Tibial nerve (tissue), 4 donors: ENCODE data around the gene BRINP3. TPM values are rescaled to one million over a fixed set of nuclear protein-coding genes. Genes with fewer than 3 reads are reported as not detected.
"Not testable (repeated sequence)": the region's sequence is repeated elsewhere in the genome, so short reads cannot be mapped to it uniquely, and the experiment has no call there.

Experiments used
- DNase-seq, 2 donors: peaks; one replicate each; pipeline ENCODE4 v3.0.0-alpha.2; 2019; ENCODE audit warnings: low spot score in 2 of 2
- H3K27ac ChIP-seq, 4 donors: fragments of 200-600 bp; sonication (generic) in 3 of 4; one replicate each; pipeline ENCODE4 v1.5.1; 2017 to 2019; ENCODE audit warnings: mild to moderate bottlenecking in 1 of 4
- H3K27me3 ChIP-seq, 2 donors: fragments of 200-600 bp; sonication (generic) in 1 of 2; one replicate each; pipeline versions ENCODE4 v1.5.1 to v1.6.0; 2017 to 2019
- H3K36me3 ChIP-seq, 3 donors: fragments of 200-600 bp; sonication (generic); one replicate each; pipeline ENCODE4 v1.5.1; 2018 to 2019
- H3K4me1 ChIP-seq, 4 donors: fragments of 200-600 bp; sonication (generic) in 3 of 4; one replicate each; pipeline ENCODE4 v1.5.1; 2017 to 2019
- H3K4me3 ChIP-seq, 4 donors: fragments of 200-600 bp; sonication (generic) in 3 of 4; one replicate each; pipeline ENCODE4 v1.5.1; 2017 to 2019; ENCODE audit warnings: mild to moderate bottlenecking in 1 of 4, moderate library complexity in 1 of 4
- H3K9me3 ChIP-seq, 4 donors: fragments of 200-600 bp; sonication (generic) in 3 of 4; one replicate each; pipeline ENCODE4 v1.5.1; 2017 to 2019
- CTCF ChIP-seq, 5 experiments: fragments of 200-600 bp in 3 of 5; fragments of 450-650 bp in 2 of 5; sonication (generic) in 3 of 5; IDR thresholded peaks; one replicate each; pipeline ENCODE4 v1.5.1; 2016 to 2019; ENCODE audit warnings: antibody characterized with exemption in 5 of 5, mild to moderate bottlenecking in 3 of 5, moderate library complexity in 2 of 5
- EP300 ChIP-seq, 2 donors: sonication (generic); formaldehyde crosslinking; IDR thresholded peaks; one replicate each; pipeline ENCODE4 v1.6.1; 2017; ENCODE audit warnings: antibody characterized with exemption in 2 of 2, mild to moderate bottlenecking in 1 of 2
- POLR2A ChIP-seq, 2 donors: fragments of 450-650 bp; IDR thresholded peaks; one replicate each; pipeline ENCODE4 v1.6.1; 2017; ENCODE audit warnings: antibody characterized with exemption in 2 of 2, mild to moderate bottlenecking in 2 of 2, moderate library complexity in 2 of 2
- WGBS, 2 donors: methylation state at CpG; one replicate each; pipeline ENCODE4 v1.1.5; 2018; 5-methylcytosine and 5-hydroxymethylcytosine counted together
- total RNA-seq, 4 donors: library from RNA; depleted of rRNA; stranded (reverse); fragments of >200 nt; gene quantifications; one replicate each; pipeline ENCODE4 v1.1.0, GENCODE V29; 2016

The BRINP3 gene
- total RNA-seq, 4 donors from 2014 or later = 0.20 to 0.21 TPM; not detected in 2

DNA sequence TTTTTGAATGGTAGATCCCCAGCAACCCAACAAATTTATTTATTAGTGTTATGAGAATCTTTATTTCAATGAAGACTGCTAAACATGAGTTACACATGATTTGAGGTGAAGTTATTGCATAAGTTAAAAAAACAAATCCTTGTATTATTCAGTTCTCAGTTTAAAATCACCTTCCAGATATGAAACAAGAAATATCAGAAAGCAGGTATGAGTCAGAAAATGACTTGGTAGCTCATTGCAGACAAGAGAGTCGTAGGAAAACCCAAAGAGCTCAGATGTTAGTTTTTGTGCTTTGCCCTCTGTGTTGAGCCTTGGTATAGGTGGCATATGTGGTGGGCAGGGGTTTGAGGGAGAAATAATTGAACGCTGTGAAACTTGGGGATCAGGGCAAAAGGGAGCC is 339.4 kb downstream of the BRINP3 start:
- H3K27ac ChIP-seq = no peak overlapping the region
- whole genome bisulfite sequencing, 2 donors = 96 to 97% methylated on average over 2 of the region's 2 CpGs
- H3K27me3 ChIP-seq = no peaks in the 10 kb centered on the region
- TF ChIP-seq EP300 (IDR thresholded peaks at IDR 0.05) = no peak
- no peak for TF ChIP-seq CTCF (IDR thresholded peaks at IDR 0.05)
- H3K4me3 ChIP-seq = no peak overlapping the region
- no peaks in the 10 kb centered on the region for H3K4me1 ChIP-seq
- no peaks in the 10 kb centered on the region for H3K36me3 ChIP-seq
- H3K9me3 ChIP-seq = no peaks in the 10 kb centered on the region
- no peak for DNase-seq

DNA sequence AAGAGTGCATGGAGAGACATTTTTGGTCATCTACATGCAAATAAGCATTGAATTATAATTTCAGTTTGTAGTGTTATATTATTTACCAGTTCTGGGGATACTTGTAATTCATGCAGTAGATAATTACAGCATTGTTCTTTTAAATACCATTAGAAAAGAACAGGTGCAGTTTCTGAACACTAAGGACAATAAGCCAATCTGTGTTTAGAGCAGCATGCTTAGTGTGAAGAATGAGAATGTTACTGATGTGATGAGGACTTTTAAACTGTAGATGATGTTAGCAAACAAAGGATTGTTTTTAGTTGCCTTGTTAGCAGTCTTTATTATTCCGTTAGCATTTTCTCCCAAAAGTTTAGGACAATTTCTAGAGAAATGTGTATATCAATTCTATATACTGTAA is 348.3 kb downstream of the BRINP3 start:
- no peak for DNase-seq
- Histone ChIP-seq H3K9me3 (no peaks in the 10 kb centered on the region), H3K27ac (no peak overlapping the region), H3K4me1 (no peaks in the 10 kb centered on the region), H3K4me3 (no peak overlapping the region), H3K36me3 (no peaks in the 10 kb centered on the region), H3K27me3 (no peaks in the 10 kb centered on the region)
- TF ChIP-seq EP300 (IDR thresholded peaks at IDR 0.05) = no peak
- no peak for TF ChIP-seq POLR2A (IDR thresholded peaks at IDR 0.05)
- TF ChIP-seq CTCF (IDR thresholded peaks at IDR 0.05) = no peak
- WGBS, 2 donors = 47% methylated on average over 1 of the region's 1 CpG

- no peaks in the 10 kb centered on the region for H3K4me1 ChIP-seq
- no peak for DNase-seq
- no peak overlapping the region for H3K27ac ChIP-seq
- 92 to 94% methylated on average over 2 of the region's 2 CpGs for WGBS, 2 donors
- H3K36me3 ChIP-seq = no peaks in the 10 kb centered on the region
- no peaks in the 10 kb centered on the region for H3K27me3 ChIP-seq
- no peak overlapping the region for H3K4me3 ChIP-seq
- no peak for TF ChIP-seq POLR2A (IDR thresholded peaks at IDR 0.05)
- no peak for TF ChIP-seq CTCF (IDR thresholded peaks at IDR 0.05)
- TF ChIP-seq EP300 (IDR thresholded peaks at IDR 0.05) = no peak
- H3K9me3 ChIP-seq = no peaks in the 10 kb centered on the region
Measured at GRCh38 chr1:190126728-190127127, 350.9 kb downstream of the BRINP3 start.

- WGBS, 2 donors = 63 to 64% methylated on average over 3 of the region's 3 CpGs
- no peaks in the 10 kb centered on the region for H3K4me1 ChIP-seq
- H3K36me3 ChIP-seq = no peaks in the 10 kb centered on the region
- no peaks in the 10 kb centered on the region for H3K9me3 ChIP-seq
- no peak overlapping the region for H3K27ac ChIP-seq
- H3K27me3 ChIP-seq = no peaks in the 10 kb centered on the region
- TF ChIP-seq POLR2A (IDR thresholded peaks at IDR 0.05) (no peak), EP300 (IDR thresholded peaks at IDR 0.05) (no peak), CTCF (IDR thresholded peaks at IDR 0.05) (no peak)
- DNase-seq = no peak
- H3K4me3 ChIP-seq = no peak overlapping the region
Measured at GRCh38 chr1:190124068-190124467, 353.6 kb downstream of the BRINP3 start.

- DNase-seq, H3K27me3 ChIP-seq, H3K4me3 ChIP-seq, H3K4me1 ChIP-seq, H3K27ac ChIP-seq, H3K36me3 ChIP-seq, H3K9me3 ChIP-seq: not testable (repeated sequence)
- WGBS, 2 donors = 90 to 92% methylated on average over 11 of the region's 11 CpGs
Measured at GRCh38 chr1:190120564-190120963, 357.1 kb downstream of the BRINP3 start.

GRCh38 chr1:190119683-190120082 is 358.0 kb downstream of the BRINP3 start:
- 59 to 68% methylated on average over 2 of the region's 2 CpGs for WGBS, 2 donors
- no peaks in the 10 kb centered on the region for H3K27me3 ChIP-seq
- DNase-seq = no peak
- H3K4me3 ChIP-seq = no peak overlapping the region
- TF ChIP-seq EP300 (IDR thresholded peaks at IDR 0.05) = no peak
- TF ChIP-seq POLR2A (IDR thresholded peaks at IDR 0.05) = no peak
- no peak for TF ChIP-seq CTCF (IDR thresholded peaks at IDR 0.05)
- no peak overlapping the region for H3K27ac ChIP-seq
- H3K9me3 ChIP-seq = no peaks in the 10 kb centered on the region
- no peaks in the 10 kb centered on the region for H3K4me1 ChIP-seq
- no peaks in the 10 kb centered on the region for H3K36me3 ChIP-seq
